Measurements from ENCODE around the gene RALB.
"Not testable (repeated sequence)": the region's sequence is repeated elsewhere in the genome, so short reads cannot be mapped to it uniquely, and the experiment has no call there.

RALB gene

GRCh38 chr2:120243875-120244553, 8.6 kb upstream of the RALB start:
- DNase-seq, result no peak

- DNase-seq, result no peak
Measured at GRCh38 chr2:120244656-120245519, 7.8 kb upstream of the RALB start.

GRCh38 chr2:120245520-120246332, 6.9 kb upstream of the RALB start:
- DNase-seq, result no peak

GRCh38 chr2:120246546-120247300, 5.9 kb upstream of the RALB start:
- DNase-seq, result no peak

GRCh38 chr2:120247851-120248250, 4.8 kb upstream of the RALB start:
- no peak for DNase-seq

- DNase-seq, result no peak
Measured at GRCh38 chr2:120250640-120251039, 2.0 kb upstream of the RALB start.

GRCh38 chr2:120251078-120251477, 1.6 kb upstream of the RALB start:
- no peak for DNase-seq

GRCh38 chr2:120251880-120252224, 800 bp upstream of the RALB start:
- DNase-seq, result no peak

- DNase-seq, result peak in 2 of 5 donors; percentile 30 to 43
Measured at GRCh38 chr2:120253021-120253882, 600 bp downstream of the RALB start.

GRCh38 chr2:120254178-120254577, 1.5 kb downstream of the RALB start:
- no peak for DNase-seq

GRCh38 chr2:120255071-120255470, 2.4 kb downstream of the RALB start:
- DNase-seq, result no peak

- DNase-seq, result no peak
Measured at GRCh38 chr2:120255986-120256650, 3.5 kb downstream of the RALB start.

GRCh38 chr2:120256651-120257000, 4.0 kb downstream of the RALB start:
- no peak for DNase-seq

GRCh38 chr2:120257522-120257921, 4.9 kb downstream of the RALB start:
- DNase-seq, result no peak

- no peak for DNase-seq
Measured at GRCh38 chr2:120258196-120258595, 5.5 kb downstream of the RALB start.

- DNase-seq, result not testable (repeated sequence)
Measured at GRCh38 chr2:120259939-120260338, 7.3 kb downstream of the RALB start.

- DNase-seq, result no peak
Measured at GRCh38 chr2:120260736-120261135, 8.1 kb downstream of the RALB start.

GRCh38 chr2:120261387-120262006, 8.8 kb downstream of the RALB start:
- DNase-seq, result peak in 1 of 5 donors; percentile 64

GRCh38 chr2:120262150-120262549, 9.5 kb downstream of the RALB start:
- DNase-seq, result peak in 1 of 5 donors; percentile 25

GRCh38 chr2:120262761-120263428, 10.2 kb downstream of the RALB start:
- no peak for DNase-seq
